H1 (cell line): Measurements from ENCODE around the gene SEL1L. TPM values are rescaled to one million over a fixed set of nuclear protein-coding genes. Genes with fewer than 3 reads are reported as not detected.

Source experiments
- CTCF ChIA-PET: fragments of 300-600 bp; sonication (Branson Sonifier 250); formaldehyde crosslinking; loops from one replicate; lab custom pipeline; 2021; ENCODE audit not compliant: partially characterized antibody; lab: Charles Lee
- POLR2A ChIA-PET: fragments of 300-600 bp; sonication (Branson Sonifier 250); formaldehyde crosslinking; loops from one replicate; lab custom pipeline; 2021; ENCODE audit warnings: inconsistent platforms; ENCODE audit not compliant: partially characterized antibody; lab: Charles Lee
- DNase-seq, 2 experiments: peaks; one replicate each; pipeline versions ENCODE4 v3.0.0 to v3.0.0-alpha.2; 2010 to 2022; ENCODE audit warnings: low spot score in 2 of 2, low read depth in 1 of 2, mixed read lengths in 1 of 2
- FAIRE-seq: peaks from 2 replicates; lab custom pipeline; 2011; peaks lifted over from hg19 to GRCh38; lab: Jason Lieb, UNC
- H2AFZ ChIP-seq: 2 replicates; pipeline ENCODE4 v1.8.1; 2012; ENCODE audit warnings: low read length, inconsistent platforms
- H2AK5ac ChIP-seq: 2 replicates; pipeline ENCODE4 v1.6.1; 2013; ENCODE audit warnings: low read depth, low read length
- H2BK120ac ChIP-seq: replicated peaks from 2 replicates; pipeline ENCODE3; 2013; ENCODE audit warnings: low read depth, low read length, inconsistent platforms
- H2BK12ac ChIP-seq: 2 replicates; pipeline ENCODE4 v1.6.1; 2013; ENCODE audit warnings: low read depth, low read length
- H2BK15ac ChIP-seq: 2 replicates; pipeline ENCODE4 v1.6.1; 2013; ENCODE audit warnings: low read length
- H2BK20ac ChIP-seq: 2 replicates; pipeline ENCODE4 v1.6.1; 2013; ENCODE audit warnings: low read length
- H2BK5ac ChIP-seq: 2 replicates; pipeline ENCODE4 v1.6.1; 2013; ENCODE audit warnings: low read depth, low read length
- H3K14ac ChIP-seq: 2 replicates; pipeline ENCODE4 v1.6.1; 2013; ENCODE audit warnings: inconsistent platforms; ENCODE audit not compliant: insufficient read length
- H3K18ac ChIP-seq: 2 replicates; pipeline ENCODE4 v1.6.1; 2013; ENCODE audit warnings: low read length; ENCODE audit errors: extremely low read depth
- H3K23ac ChIP-seq: 2 replicates; pipeline ENCODE4 v1.6.1; 2013; ENCODE audit warnings: inconsistent platforms; ENCODE audit not compliant: insufficient read length
- H3K23me2 ChIP-seq: 2 replicates; pipeline ENCODE4 v1.6.1; 2013; ENCODE audit warnings: low read depth, low read length
- H3K27ac ChIP-seq: 2 replicates; pipeline ENCODE4 v1.6.1; 2011; ENCODE audit warnings: low read depth, low read length, inconsistent platforms
- H3K27me3 ChIP-seq, 4 experiments: replicated peaks in 1 of 4; 1 replicate in 1 of 4; 2 replicates in 3 of 4; pipeline versions ENCODE4 v1.6.1 to v1.8.1; 2011 to 2013; ENCODE audit warnings: low read length in 3 of 4, mild to moderate bottlenecking in 3 of 4, inconsistent platforms in 2 of 4, mixed read lengths in 2 of 4, moderate library complexity in 1 of 4; ENCODE audit not compliant: control insufficient read depth in 3 of 4, insufficient read depth in 3 of 4; ENCODE audit errors: extremely low read depth in 1 of 4
- H3K36me3 ChIP-seq, 4 experiments: 2 replicates each; pipeline versions ENCODE4 v1.6.1 to v1.8.1; 2011 to 2013; ENCODE audit warnings: mild to moderate bottlenecking in 4 of 4, low read length in 3 of 4, moderate library complexity in 2 of 4, control low read depth in 1 of 4, inconsistent platforms in 1 of 4; ENCODE audit not compliant: insufficient read depth in 4 of 4, control insufficient read depth in 2 of 4
- H3K4ac ChIP-seq: replicated peaks from 2 replicates; pipeline ENCODE3; 2013; ENCODE audit warnings: low read length, low read depth, mixed read lengths, inconsistent platforms; ENCODE audit not compliant: insufficient read length
- H3K4me1 ChIP-seq, 4 experiments: replicated peaks in 1 of 4; 1 replicate in 1 of 4; 2 replicates in 3 of 4; pipeline versions ENCODE4 v1.6.1 to v1.8.1; 2011 to 2013; ENCODE audit warnings: low read length in 3 of 4, inconsistent platforms in 2 of 4, mixed read lengths in 1 of 4; ENCODE audit not compliant: insufficient read depth in 4 of 4, control insufficient read depth in 3 of 4
- H3K4me2 ChIP-seq, 2 experiments: 2 replicates each; pipeline versions ENCODE4 v1.6.1 to v1.8.1; 2011 to 2013; ENCODE audit warnings: low read depth in 2 of 2, low read length in 2 of 2, control low read depth in 1 of 2, inconsistent platforms in 1 of 2, mild to moderate bottlenecking in 1 of 2; ENCODE audit not compliant: insufficient read depth in 1 of 2
- H3K4me3 ChIP-seq, 4 experiments: fragments of 200-600, 300-600 bp in 1 of 4; sonication (generic), shearing (Covaris generic), sonication (Bioruptor Twin) in 1 of 4; 2 replicates each; pipeline versions ENCODE4 v1.5.1 to v1.8.1; 2011 to 2016; ENCODE audit warnings: low read length in 4 of 4, low read depth in 3 of 4, control low read depth in 2 of 4, inconsistent platforms in 2 of 4, mild to moderate bottlenecking in 2 of 4, mixed read lengths in 1 of 4, moderate library complexity in 1 of 4; ENCODE audit not compliant: insufficient read depth in 2 of 4; ENCODE audit errors: extremely low read depth in 1 of 4
- H3K56ac ChIP-seq: replicated peaks from 2 replicates; pipeline ENCODE3; 2013; ENCODE audit warnings: low read depth, mild to moderate bottlenecking, mixed read lengths, low read length, inconsistent platforms; ENCODE audit not compliant: insufficient read length
- H3K79me1 ChIP-seq: 2 replicates; pipeline ENCODE4 v1.6.1; 2013; ENCODE audit warnings: low read depth, low read length, control low read depth
- H3K79me2 ChIP-seq, 2 experiments: 2 replicates each; pipeline versions ENCODE4 v1.6.1 to v1.8.1; 2012 to 2013; ENCODE audit warnings: low read length in 2 of 2, mild to moderate bottlenecking in 2 of 2, inconsistent platforms in 1 of 2; ENCODE audit not compliant: insufficient read depth in 2 of 2, control insufficient read depth in 1 of 2
- H3K9ac ChIP-seq, 4 experiments: replicated peaks in 1 of 4; 1 replicate in 1 of 4; 2 replicates in 3 of 4; pipeline versions ENCODE4 v1.6.1 to v1.8.1; 2011 to 2013; ENCODE audit warnings: low read depth in 3 of 4, low read length in 3 of 4, control low read depth in 2 of 4, mild to moderate bottlenecking in 2 of 4, moderate library complexity in 2 of 4, inconsistent platforms in 1 of 4; ENCODE audit errors: extremely low read depth in 1 of 4
- H3K9me3 ChIP-seq, 2 experiments: 2 replicates each; pipeline versions ENCODE4 v1.6.1 to v1.8.1; 2012 to 2013; ENCODE audit warnings: mild to moderate bottlenecking in 2 of 2, moderate library complexity in 2 of 2, control low read depth in 1 of 2, inconsistent platforms in 1 of 2, low read depth in 1 of 2, low read length in 1 of 2, mixed read lengths in 1 of 2; ENCODE audit not compliant: insufficient read depth in 2 of 2
- H4K20me1 ChIP-seq, 2 experiments: replicated peaks in 1 of 2; 2 replicates each; pipeline versions ENCODE3 to v1.8.1; 2011 to 2013; ENCODE audit warnings: inconsistent platforms in 2 of 2, low read length in 2 of 2, mild to moderate bottlenecking in 1 of 2; ENCODE audit not compliant: insufficient read depth in 2 of 2, control insufficient read depth in 1 of 2
- H4K5ac ChIP-seq: 2 replicates; pipeline ENCODE4 v1.6.1; 2013; ENCODE audit warnings: low read length, low read depth, mixed read lengths, inconsistent platforms; ENCODE audit not compliant: insufficient read length
- H4K8ac ChIP-seq: 2 replicates; pipeline ENCODE4 v1.8.0; 2013; ENCODE audit warnings: mild to moderate bottlenecking, moderate library complexity, low read length, inconsistent platforms; ENCODE audit not compliant: insufficient read depth; ENCODE audit errors: extremely low read depth
- H4K91ac ChIP-seq: replicated peaks from 2 replicates; pipeline ENCODE3; 2013; ENCODE audit warnings: low read length, mixed read lengths, inconsistent platforms; ENCODE audit not compliant: insufficient read length
- CEBPB ChIP-seq: IDR thresholded peaks from 2 replicates; pipeline ENCODE4 v1.6.1; 2012; ENCODE audit warnings: low read depth, low read length
- CREB1 ChIP-seq: IDR thresholded peaks from 2 replicates; pipeline ENCODE4 v1.6.1; 2012; ENCODE audit warnings: inconsistent platforms
- FOSL1 ChIP-seq: IDR thresholded peaks from 2 replicates; pipeline ENCODE4 v1.6.1; 2011; ENCODE audit warnings: mild to moderate bottlenecking, low read depth, low read length, moderate library complexity; ENCODE audit not compliant: insufficient read depth
- NANOG ChIP-seq: IDR thresholded peaks from 2 replicates; pipeline ENCODE4 v1.6.1; 2011; ENCODE audit warnings: low read length, low read depth, mild to moderate bottlenecking, inconsistent platforms; ENCODE audit not compliant: insufficient read depth, poor library complexity, severe bottlenecking
- PHF8 ChIP-seq: fragments of 200-600 bp; sonication (generic); conservative IDR thresholded peaks from 2 replicates; pipeline ENCODE4 v1.7.1; 2012; ENCODE audit warnings: low read depth, mild to moderate bottlenecking, inconsistent platforms, low read length, moderate library complexity
- RFX5 ChIP-seq: IDR thresholded peaks from 2 replicates; pipeline ENCODE4 v1.6.1; 2011; ENCODE audit warnings: low read depth, low read length, improper control_type of control experiment, borderline replicate concordance
- TAF7 ChIP-seq: optimal IDR thresholded peaks from 2 replicates; pipeline ENCODE3; 2011; ENCODE audit warnings: low read depth, mild to moderate bottlenecking, inconsistent platforms, low read length, moderate library complexity, borderline replicate concordance
- USF2 ChIP-seq: IDR thresholded peaks from 2 replicates; pipeline ENCODE4 v1.6.1; 2011; ENCODE audit warnings: low read length, improper control_type of control experiment
- WGBS, 2 experiments: shearing (Covaris generic) in 1 of 2; methylation state at CpG; one replicate each; pipeline versions ENCODE4 v1.1.6 to v1.1.7; 2013 to 2015; ENCODE audit warnings: low lambda C conversion rate in 2 of 2, mixed read lengths in 2 of 2, inconsistent platforms in 1 of 2, low coverage in 1 of 2, missing lambda C conversion rate in 1 of 2; ENCODE audit not compliant: insufficient replicate concordance in 2 of 2, insufficient coverage in 1 of 2, insufficient read length in 1 of 2; ENCODE audit errors: extremely low coverage in 1 of 2, missing lambda C conversion rate in 1 of 2; 5-methylcytosine and 5-hydroxymethylcytosine counted together
- polyA plus RNA-seq, 7 experiments: library from polyadenylated mRNA; depleted of rRNA in 3 of 7; stranded (reverse) in 5 of 7; unstranded in 2 of 7; fragments of >200 nt in 5 of 7; fragments of 200-250 nt in 2 of 7; gene quantifications; 1 replicate in 5 of 7; 2 replicates in 1 of 7; 4 replicates in 1 of 7; pipeline versions ENCODE4 v1.2.1 to v1.2.3, GENCODE V29; 2011 to 2013; ENCODE audit warnings: missing spikeins in 2 of 7, mixed read lengths in 2 of 7
- total RNA-seq: library from RNA; stranded (reverse); fragmentation: NEBNext Ultra II Directional; extraction: Animal tissue kit (Norgen Biotek cat#: 25700); gene quantifications from 2 replicates; pipeline ENCODE4 v1.2.1, GENCODE V29; 2021

SEL1L gene
- total and polyA plus RNA-seq, 2 of the 8 experiments (the other 6 are each of a cell fraction or from before 2014, with no cell fraction given): 4.3 to 34.9 TPM

- no peak overlapping the region for H4K5ac ChIP-seq
- no peak overlapping the region for H3K9ac ChIP-seq
- no peak overlapping the region for H3K4me2 ChIP-seq
- no peak overlapping the region for H3K23ac ChIP-seq
- 91% methylated on average over 9 of the region's 9 CpGs; no CpG with 5 or more reads in 1 of the 2 experiments for WGBS, 2 experiments
- no peak overlapping the region for H3K18ac ChIP-seq
- H3K23me2 ChIP-seq: no peaks in the 10 kb centered on the region; the same call in 1 of the 2 replicates
- ChIA-PET CTCF (interaction anchor here (1.0 to 9.5 kb wide), 6 partner anchors 8 to 276 kb away, joined by 3 to 64 read pairs (median 4); no protein-coding TSS in a partner anchor), POLR2A (interaction anchor here (1.1 to 2.2 kb wide), 3 partner anchors 10 to 226 kb away, joined by 3 to 6 read pairs (median 4); partner anchors contain the start of gene GTF2A1)
- H3K79me2 ChIP-seq: no peaks in the 10 kb centered on the region
- H2AK5ac ChIP-seq: no peak overlapping the region
- H2BK12ac ChIP-seq: no peak overlapping the region
- peaks cover 0 to 10% (median 6%) of the 10 kb centered on the region in 4 experiments; a peak in 4 of 7 replicates for H3K4me1 ChIP-seq
- H2BK5ac ChIP-seq: 0 out of 2 replicates have a peak overlapping the region, but pooled peaks have one; percentile 5
- no peak overlapping the region for H3K27ac ChIP-seq
- H3K14ac ChIP-seq: no peak overlapping the region
- no peak overlapping the region for H2AFZ ChIP-seq
- FAIRE-seq: no peak
- no peak for DNase-seq
- no peaks in the 10 kb centered on the region for H4K20me1 ChIP-seq
- H2BK20ac ChIP-seq: no peak overlapping the region
- no peak overlapping the region for H2BK15ac ChIP-seq
- no peak overlapping the region for H3K4ac ChIP-seq
- no peaks in the 10 kb centered on the region for H3K79me1 ChIP-seq
- H3K4me3 ChIP-seq: no peak overlapping the region
- H3K9me3 ChIP-seq: 0 out of 4 replicates have a peak, but pooled peaks cover 0 to 2% of the 10 kb centered on the region in 2 experiments
- H3K36me3 ChIP-seq: no peaks in the 10 kb centered on the region
- H4K8ac ChIP-seq: no peak overlapping the region
- H4K91ac ChIP-seq: no peak overlapping the region
- no peaks in the 10 kb centered on the region; a peak in 3 of 7 replicates for H3K27me3 ChIP-seq
- H2BK120ac ChIP-seq: no peak overlapping the region
- H3K56ac ChIP-seq: no peak overlapping the region
- TF ChIP-seq RFX5 (no peak), FOSL1 (no peak), CEBPB (no peak), TAF7 (no peak), USF2 (no peak), PHF8 (no peak), CREB1 (no peak), NANOG (no peak)
Measured at GRCh38 chr14:81446279-81447007, 87.2 kb downstream of the SEL1L start.
